Hepatocyte (in vitro differentiated cells): Measurements from ENCODE around the gene PRKCA.

ENCODE experiments used
- CTCF ChIP-seq: fragments of 200-600 bp; sonication (generic); IDR thresholded peaks from 2 replicates; pipeline ENCODE4 v1.5.1; 2016; ENCODE audit warnings: antibody characterized with exemption, mild to moderate bottlenecking; ENCODE audit not compliant: poor library complexity
- EZH2 ChIP-seq: fragments of 200-600 bp; sonication (generic); IDR thresholded peaks from 2 replicates; pipeline ENCODE4 v1.6.1; 2016; ENCODE audit warnings: antibody characterized with exemption, mild to moderate bottlenecking, borderline replicate concordance
- EZH2phosphoT487 ChIP-seq: fragments of 200-600 bp; sonication (generic); IDR thresholded peaks from one replicate; pipeline ENCODE4 v1.6.1; 2018; ENCODE audit warnings: antibody characterized with exemption, mild to moderate bottlenecking, low read depth, moderate library complexity; ENCODE audit not compliant: unreplicated experiment, severe bottlenecking

DNA sequence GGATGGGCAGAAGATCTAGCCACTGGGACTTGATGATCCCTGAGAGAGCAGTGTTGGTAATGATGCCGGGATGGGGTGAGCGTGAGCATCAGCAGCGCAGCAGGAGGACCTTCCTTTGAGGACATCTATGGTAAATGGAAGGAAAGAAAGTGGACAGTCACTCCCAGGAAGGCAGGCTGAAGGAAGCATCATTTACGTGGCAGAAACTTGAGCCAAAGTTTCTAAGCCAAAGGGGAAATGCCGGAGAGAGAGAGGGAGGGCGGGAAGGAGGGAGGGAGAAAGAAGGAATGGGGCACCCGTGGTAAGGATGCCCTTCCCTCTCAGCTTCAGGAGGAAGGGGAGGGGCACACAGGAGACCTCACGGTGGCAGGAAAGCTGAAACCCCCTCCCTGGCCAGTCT, 446.2 kb downstream of the PRKCA start:
- TF ChIP-seq CTCF (no peak), EZH2 (no peak), EZH2phosphoT487 (no peak)
